ENCODE results near the gene ATP8B2.
"Not testable (repeated sequence)": the region's sequence is repeated elsewhere in the genome, so short reads cannot be mapped to it uniquely, and the experiment has no call there.

The ATP8B2 gene, protein sequence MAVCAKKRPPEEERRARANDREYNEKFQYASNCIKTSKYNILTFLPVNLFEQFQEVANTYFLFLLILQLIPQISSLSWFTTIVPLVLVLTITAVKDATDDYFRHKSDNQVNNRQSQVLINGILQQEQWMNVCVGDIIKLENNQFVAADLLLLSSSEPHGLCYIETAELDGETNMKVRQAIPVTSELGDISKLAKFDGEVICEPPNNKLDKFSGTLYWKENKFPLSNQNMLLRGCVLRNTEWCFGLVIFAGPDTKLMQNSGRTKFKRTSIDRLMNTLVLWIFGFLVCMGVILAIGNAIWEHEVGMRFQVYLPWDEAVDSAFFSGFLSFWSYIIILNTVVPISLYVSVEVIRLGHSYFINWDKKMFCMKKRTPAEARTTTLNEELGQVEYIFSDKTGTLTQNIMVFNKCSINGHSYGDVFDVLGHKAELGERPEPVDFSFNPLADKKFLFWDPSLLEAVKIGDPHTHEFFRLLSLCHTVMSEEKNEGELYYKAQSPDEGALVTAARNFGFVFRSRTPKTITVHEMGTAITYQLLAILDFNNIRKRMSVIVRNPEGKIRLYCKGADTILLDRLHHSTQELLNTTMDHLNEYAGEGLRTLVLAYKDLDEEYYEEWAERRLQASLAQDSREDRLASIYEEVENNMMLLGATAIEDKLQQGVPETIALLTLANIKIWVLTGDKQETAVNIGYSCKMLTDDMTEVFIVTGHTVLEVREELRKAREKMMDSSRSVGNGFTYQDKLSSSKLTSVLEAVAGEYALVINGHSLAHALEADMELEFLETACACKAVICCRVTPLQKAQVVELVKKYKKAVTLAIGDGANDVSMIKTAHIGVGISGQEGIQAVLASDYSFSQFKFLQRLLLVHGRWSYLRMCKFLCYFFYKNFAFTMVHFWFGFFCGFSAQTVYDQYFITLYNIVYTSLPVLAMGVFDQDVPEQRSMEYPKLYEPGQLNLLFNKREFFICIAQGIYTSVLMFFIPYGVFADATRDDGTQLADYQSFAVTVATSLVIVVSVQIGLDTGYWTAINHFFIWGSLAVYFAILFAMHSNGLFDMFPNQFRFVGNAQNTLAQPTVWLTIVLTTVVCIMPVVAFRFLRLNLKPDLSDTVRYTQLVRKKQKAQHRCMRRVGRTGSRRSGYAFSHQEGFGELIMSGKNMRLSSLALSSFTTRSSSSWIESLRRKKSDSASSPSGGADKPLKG

DNA sequence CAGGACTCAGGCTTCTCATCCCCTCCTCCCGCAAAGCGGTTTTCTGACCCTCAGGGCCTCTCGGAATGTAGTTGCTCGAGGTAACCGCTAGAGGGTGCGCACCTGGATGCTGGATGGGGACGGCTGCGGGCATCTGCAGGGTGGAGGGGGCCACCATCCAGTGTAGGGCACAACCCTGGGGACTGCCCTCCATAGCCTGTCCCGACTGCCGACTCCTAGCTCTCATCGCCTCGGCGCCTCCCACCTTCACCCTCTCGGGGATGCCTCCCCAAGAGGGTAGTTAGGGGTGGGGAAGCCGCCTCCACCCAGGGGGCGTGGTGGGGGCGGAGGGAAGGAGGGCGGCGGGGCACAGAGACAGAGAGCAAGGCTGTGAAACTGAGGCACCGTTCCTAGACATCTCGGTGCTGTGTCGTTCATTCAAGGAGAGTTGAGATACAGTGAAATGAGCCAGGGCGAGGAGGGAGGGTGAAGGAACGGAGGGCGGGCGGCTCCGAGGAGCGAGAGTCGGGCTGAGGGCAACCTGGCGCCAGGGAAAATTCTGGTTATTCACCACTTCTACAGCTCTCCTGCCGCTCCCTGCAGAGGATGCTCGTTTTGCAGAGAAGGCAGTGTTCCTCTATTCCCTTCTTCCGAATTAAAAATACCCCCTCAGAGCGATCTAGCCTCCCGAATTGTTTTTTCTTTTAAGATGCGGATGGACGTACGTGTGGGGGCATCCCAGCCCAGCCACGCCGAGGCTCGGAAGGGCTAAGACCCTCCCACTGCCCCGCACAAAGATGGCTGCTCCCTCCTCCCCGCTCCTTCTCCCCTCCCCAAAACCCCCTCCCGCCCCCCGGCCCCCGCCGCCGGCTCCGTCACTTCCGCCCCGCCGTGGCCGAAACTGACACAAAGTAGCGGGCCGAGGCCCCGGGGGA lies at the start of gene ATP8B2:
Gene ATP8B2, plus strand, starts transcription at position 857 of the 914 bp plus-strand sequence. CDS start 2,617 bp downstream, outside the sequence.
- peak; percentile 81 to 83 for DNase-seq

DNA sequence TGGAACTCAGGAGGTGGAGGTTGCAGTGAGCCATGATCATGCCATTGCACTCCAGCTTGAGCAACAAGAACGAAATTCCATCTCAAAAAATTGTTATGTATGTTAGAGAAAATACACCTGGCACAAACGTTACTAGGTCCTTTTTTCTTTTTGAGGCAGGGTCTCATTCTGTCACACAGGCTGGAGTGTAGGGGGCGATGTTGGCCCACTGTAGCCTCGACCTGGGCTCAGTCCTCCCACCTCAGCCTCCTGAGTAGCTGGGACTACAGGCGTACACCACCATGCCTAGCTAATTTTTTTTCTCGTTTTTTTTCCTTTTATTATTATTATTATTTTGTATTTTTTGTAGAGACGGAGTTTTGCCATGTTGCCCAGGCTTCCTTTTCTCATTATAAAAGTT lies 48.5 kb upstream of the ATP8B2 start:
- peak in 1 of 2 experiments; percentile 12 for DNase-seq

DNA sequence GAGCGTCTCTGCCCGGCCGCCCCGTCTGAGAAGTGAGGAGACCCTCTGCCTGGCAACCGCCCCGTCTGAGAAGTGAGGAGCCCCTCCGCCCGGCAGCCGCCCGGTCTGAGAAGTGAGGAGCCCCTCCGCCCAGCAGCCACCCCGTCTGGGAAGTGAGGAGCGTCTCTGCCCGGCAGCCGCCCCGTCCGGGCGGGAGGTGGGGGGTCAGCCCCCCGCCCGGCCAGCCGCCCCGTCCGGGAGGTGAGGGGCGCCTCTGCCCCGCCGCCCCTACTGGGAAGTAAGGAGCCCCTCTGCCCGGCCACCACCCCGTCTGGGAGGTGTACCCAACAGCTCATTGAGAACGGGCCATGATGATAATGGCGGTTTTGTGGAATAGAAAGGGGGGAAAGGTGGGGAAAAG lies 37.7 kb upstream of the ATP8B2 start:
- not testable (repeated sequence) for DNase-seq

DNA sequence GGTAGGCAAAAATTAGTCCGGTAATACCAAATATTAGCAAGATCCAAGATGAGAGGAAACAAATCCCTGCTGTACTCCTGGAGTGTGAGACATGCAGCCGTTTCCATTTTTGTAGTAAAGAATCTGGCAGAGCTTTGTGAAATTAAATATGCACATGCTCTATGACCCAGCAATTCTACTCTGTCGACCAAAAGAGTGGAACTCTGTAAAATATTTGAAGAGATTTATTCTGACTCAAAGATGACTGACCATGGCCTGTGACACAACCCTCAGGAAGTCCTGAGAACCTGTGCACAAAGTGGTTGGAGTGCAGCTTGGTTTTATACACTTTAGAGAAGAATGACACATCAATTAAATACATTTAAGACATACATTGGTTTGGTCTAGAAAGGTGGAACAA lies 36.7 kb upstream of the ATP8B2 start:
- no peak for DNase-seq

DNA sequence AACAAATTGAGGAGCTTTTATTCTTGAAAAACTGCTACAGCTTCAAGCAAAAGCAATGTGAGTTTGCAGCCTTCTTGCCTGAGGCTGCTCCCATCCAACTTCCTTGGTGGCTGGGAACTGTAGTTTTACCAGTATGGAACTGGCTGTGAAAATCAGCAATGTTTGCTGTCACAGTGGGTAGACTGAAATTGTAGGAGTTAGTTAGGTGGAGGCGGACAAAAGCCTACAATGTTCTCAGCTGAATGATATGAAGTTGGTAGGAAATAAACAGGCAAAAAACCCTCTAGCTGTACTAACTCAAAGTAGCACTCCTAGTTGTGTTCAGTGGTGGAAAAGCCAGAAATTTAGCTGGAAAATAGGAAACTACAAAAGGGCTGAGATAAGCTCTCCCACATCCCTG lies 34.4 kb upstream of the ATP8B2 start:
- no peak for DNase-seq

DNA sequence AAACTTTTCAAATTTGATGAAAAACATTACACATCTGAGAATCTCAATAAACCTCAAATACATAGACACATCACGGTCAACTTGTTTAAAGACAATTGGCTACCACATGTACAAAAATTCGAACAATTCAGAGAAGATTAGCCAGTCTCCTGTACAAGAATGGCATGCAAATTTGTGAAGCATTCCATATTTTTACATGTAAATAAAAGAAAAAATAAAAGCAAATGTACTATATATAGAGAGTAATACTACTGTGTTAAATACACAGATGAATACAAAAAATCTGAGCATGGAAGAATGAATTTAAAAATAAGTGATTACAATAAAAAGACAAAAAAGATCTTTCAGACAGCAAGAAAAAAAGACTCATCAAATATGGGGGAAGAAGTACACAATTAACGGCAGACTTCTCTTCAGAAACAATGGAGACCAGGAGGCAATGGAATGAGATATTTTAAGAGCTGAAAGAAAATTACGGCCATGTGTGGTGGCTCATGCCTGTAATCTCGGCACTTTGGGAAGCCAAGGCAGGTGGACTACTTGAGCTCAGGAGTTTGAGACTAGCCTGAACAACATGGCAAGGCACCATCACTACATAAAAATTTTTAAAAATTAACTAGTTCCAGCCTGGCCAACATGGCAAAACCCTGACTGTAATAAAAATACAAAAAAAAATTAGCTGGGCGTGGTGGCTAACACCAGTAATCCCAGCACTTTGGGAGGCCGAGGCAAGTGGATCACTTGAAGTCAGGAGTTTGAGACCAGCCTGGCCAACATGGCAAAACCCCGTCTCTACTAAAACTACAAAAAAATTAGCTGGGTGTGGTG lies 29.7 kb upstream of the ATP8B2 start:
- no peak for DNase-seq

DNA sequence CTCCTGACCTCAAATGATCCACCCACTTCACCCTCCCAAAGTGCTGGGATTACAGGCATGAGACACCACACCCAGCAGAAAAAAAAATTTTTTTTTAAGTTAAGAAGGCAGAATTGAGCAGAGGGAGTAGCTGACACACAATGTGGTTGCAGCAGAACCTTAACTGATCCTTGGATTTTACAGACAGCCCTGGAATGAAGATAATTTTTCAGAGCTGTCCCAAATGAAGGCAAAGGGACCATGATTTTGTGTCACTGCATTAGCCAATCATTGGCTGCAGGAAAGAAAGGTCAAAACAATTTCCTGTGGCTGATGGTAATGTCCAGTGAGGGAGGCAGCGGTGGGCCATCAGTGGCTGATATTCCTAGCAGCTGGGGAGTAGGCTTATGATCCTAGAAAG lies 23.7 kb upstream of the ATP8B2 start:
- no peak for DNase-seq

DNA sequence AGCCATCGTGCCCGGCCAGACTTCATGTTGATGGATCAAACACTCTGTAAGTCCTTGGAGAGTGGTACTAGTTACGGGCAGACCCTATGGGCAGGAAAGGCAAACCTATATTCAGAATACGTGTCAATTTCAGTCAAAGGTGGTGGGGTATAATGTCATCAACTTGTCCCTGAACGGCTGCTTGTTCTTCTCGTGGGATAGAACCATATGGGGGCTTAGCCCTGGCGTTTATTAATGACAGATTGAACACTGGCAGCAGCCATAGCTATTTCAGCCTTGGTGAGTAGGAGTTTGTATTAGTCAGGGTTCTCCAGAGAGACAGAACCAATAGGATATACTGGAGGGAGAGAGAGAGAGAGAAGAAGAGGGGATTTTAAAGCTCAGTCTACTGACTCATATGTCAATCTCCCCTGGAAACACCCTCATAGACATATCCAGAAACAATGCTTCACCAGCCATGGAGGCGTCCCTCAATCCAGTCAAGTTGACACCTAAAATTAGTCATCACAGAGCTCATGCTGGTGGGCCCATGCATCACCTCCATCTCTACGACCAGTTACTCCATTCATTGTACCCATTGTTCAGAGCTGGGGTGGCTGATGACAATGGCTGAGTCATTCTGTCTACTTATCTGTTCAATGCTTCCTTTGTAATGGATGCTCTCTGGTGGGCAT lies 20.5 kb upstream of the ATP8B2 start:
- DNase-seq: no peak

DNA sequence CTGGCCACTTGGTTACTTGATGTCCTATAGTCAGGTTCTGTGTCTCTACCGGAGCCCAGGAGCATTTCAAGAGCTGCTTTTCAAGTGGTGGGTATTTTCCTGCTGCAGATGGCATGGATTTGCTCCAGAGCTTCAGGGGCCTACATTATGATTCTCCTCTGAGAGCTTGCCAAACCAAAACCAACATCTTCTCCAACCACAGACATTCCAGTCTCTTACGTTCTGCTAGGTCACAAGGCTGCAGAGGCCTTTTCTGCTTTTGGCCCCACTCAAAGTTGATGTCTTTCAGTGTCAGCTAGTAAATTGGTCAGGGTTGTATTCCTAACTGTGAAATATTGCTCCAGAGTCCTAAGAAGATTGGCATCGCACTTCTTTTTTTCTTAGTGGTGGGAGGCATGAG lies 19.2 kb upstream of the ATP8B2 start:
- DNase-seq: no peak

DNA sequence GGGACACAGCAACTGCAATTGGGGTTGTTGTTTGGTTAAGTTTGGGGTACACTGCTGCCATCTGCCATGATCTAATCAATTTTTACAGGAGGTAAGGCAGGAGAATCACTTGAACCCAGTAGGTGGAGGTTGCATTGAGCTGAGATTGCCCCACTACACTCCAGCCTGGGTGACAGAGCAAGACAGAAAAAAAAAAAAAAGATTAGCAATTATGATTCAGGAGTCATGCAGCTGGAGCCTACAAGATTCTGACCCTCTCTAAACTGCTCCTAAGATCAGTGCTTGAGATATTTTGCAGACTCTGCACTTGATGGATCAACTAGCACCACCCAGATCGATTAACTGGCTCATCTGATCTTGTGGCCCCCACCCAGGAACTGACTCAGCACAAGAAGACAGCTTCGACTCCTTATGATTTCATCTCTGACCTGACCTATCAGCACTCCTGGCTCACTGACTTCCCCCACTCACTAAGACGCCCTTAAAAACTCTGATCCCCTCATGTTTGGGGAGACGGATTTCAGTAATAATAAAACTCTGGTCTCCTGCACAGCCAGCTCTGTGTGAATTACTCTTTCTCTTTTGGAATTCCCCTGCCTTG lies 17.6 kb upstream of the ATP8B2 start:
- not testable (repeated sequence) for DNase-seq

DNA sequence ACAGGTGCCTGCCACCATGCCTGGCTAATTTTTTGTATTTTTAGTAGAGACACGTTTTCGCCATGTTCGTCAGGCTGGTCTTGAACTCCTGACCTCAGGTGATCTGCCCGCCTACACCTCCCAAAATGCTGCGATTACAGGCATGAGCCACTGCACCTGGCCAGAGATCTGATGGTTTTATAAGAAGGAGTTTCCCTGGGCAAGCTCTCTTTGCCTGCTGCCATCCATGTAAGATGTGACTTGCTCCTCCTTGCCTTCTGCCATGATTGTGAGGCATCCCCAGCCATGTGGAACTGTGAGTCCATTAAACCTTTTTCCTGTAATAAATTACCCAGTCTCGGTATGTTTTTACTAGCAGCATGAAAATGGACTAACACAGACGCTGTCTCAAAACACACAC lies 16.2 kb upstream of the ATP8B2 start:
- not testable (repeated sequence) for DNase-seq

DNA sequence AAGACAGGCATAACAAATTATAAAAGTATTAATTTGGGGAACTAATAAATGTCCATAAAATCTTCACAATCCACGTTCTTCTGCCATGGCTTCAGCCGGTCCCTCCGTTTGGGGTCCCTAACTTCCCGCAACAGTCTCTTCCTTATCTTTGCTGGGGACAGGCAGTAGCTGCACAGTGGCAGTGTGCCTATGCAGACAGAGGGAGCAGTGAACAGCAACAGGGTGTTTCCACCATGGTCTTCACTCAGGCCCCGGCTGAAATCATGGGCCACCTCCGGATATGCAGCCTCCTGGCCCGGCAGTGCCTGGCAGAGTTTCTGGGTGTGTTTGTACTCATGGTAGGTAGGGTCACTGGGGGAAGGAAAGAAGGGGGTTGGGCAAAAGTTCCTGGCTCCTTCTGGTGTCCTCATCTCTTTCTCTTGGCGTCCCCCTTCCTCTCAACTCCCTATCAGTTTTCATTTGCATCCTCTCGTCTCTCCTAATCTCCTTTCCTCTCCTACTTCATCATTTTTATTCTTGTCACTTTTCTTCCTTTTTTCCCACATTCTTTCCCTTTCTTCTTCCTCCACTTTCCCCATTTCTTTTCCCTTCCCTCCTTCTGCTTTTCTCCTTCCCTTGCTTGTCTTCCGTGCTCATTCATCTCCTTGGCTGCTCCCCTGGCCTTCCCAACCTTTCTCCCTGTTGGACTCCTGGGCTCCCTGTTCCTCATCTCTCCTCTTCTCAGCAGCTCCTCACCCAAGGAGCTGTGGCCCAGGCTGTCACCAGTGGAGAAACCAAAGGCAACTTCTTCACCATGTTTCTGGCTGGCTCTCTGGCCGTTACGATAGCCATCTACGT lies 12.9 kb upstream of the ATP8B2 start:
- DNase-seq: not testable (repeated sequence)

DNA sequence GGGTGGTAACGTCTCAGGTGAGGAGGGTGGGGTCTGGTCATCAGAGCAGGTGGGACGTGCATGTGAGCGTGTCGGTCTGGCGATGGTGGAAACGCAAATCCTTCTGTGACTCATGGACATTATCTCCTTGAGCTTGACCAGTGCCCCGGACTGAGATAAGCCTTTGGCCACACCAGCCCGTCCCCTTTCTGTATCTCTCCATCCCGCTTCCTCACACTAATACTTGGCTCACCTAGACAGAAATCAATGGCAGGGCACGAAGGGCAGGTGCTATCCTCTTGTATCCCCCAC lies 12.3 kb upstream of the ATP8B2 start:
- DNase-seq: no peak

DNA sequence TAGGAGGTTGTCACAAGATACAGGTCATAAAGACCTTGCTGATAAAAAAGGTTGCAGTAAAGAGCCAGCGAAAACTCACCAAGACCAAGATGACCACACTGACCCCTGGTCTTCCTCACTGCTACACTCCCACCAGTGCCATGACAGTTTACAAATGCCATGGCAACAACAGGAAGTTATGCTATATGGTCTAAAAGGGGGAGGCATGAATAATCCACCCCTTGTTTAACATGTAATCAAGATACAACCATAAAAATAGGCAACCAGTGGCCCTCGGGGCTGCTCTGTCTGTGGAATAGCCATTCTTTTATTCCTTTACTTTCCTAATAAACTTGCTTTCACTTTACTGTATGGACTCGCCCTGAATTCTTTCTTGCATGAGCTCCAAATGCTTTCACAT lies 11.1 kb upstream of the ATP8B2 start:
- DNase-seq: not testable (repeated sequence)

DNA sequence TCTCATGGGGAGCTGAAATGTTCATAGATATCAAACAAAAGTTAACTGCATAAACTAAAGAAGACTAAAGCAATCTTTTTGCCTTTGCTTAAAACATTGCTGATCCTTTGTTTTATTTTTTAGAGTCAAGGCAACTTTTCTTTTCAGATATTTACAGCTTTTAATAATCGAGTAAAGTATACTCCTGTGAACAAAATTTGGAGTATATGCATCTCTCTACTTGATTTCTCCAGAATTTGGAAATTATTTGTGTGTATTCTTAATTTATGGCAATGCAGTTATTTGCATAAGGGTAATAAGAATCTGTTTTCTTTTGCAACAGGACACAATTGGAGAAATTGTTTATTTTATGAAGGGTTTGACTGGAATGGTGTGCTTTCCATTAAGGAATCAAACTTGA lies 8.6 kb upstream of the ATP8B2 start:
- no peak for DNase-seq

DNA sequence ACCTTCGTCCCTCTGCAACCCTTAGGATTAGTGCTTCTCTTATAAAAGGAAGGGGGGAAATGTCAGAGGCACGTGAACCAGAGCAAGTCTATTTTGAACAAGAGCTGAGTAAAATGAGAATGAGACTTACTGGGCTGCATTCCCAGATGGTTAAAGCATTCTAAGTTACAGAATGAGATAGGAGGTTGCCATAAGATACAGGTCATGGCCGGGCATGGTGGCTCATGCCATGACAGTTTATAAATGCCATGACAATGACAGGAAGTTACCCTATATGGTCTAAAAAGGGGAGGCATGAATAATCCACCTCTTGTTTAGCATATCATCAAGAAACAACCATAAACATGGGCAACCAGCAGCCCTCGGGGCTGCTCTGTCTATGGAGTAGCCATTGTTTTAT lies 6.9 kb upstream of the ATP8B2 start:
- no peak for DNase-seq

DNA sequence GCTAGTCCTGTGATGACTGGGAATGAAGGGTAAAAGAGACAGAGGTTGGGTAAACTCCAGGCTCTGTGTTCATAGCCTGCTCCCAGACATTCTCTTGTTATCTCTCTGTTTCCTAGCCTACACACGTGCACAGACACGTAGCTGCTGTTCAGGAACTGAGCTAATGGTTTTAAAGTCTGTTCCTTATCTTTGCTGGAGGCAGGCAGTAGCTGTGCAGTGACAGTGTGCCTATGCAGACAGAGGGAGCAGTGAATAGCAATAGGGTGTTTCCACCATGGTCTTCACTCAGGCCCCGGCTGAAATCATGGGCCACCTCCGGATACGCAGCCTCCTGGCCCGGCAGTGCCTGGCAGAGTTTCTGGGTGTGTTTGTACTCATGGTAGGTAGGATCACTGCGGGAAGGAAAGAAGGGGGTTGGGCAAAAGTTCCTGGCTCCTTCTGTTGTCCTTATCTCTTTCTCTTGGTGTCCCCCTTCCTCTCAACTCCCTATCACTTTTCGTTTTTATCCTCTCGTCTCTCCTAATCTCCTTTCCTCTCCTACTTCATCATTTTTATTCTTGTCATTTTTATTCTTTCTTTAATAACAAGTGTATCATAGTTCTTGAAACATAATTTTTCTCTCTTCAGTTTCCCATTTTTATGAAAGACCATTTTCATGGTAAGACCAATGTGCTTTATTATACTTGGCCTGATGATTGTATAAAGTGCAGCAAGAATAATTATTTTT lies 4.3 kb upstream of the ATP8B2 start, which contains the start of gene AQP10:
Gene AQP10, plus strand, starts transcription at position 212 of the 727 bp plus-strand sequence. Its CDS starts 63 bp downstream, at position 275.
- no peak for DNase-seq

DNA sequence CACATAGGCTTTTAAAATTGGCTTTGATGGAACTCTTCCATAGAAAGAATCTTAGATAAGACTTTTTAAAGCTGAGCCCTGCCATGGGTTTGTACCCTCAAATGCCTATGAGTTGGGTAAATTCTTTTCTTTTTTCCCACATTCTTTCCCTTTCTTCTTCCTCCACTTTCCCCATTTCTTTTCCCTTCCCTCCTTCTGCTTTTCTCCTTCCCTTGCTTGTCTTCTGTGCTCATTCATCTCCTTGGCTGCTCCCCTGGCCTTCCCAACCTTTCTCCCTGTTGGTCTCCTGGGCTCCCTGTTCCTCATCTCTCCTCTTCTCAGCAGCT lies 3.8 kb upstream of the ATP8B2 start:
- DNase-seq: not testable (repeated sequence)

DNA sequence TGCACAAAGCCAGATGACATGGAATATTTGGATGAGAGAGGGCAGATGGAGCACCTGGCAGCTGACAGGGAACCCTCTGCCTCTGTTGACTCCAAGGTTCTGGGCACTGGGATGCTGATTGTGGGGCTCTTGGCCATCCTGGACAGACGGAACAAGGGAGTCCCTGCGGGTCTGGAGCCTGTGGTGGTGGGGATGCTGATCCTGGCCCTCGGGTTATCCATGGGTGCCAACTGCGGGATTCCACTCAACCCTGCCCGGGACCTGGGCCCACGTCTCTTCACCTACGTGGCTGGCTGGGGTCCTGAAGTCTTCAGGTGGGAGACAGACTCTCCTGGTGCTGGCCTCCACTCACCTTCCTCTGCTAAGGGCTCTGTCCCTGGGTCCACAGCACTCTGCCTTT lies 1.8 kb upstream of the ATP8B2 start:
- no peak for DNase-seq
